ENCODE measurements around the gene BARHL1. TPM values are rescaled to one million over a fixed set of nuclear protein-coding genes. Genes with fewer than 3 reads are reported as not detected.

BARHL1 gene
- polyA plus RNA-seq, 2 of the 4 experiments (the other 2 are of a cell fraction) = not detected

- 90% methylated on average over 61 of the region's 74 CpGs for WGBS (ENCODE audit: missing lambda C conversion rate)
- no peak for ATAC-seq
- no peak for DNase-seq (ENCODE audit: low read depth in 1 of 2, low spot score in 1 of 2)
- H3K4me1 ChIP-seq = peaks cover 16% of the 10 kb centered on the region; the same call in 1 of the 3 replicates
- no peak overlapping the region for H3K4me3 ChIP-seq
- TF ChIP-seq MAX (IDR thresholded peaks at IDR 0.05) = no peak
- TF ChIP-seq REST (IDR thresholded peaks at IDR 0.05) = no peak
- TF ChIP-seq HOXB13 (CRISPR knock-in tag; IDR thresholded peaks at IDR 0.05; ENCODE audit: low read depth) = no peak
- TF ChIP-seq HEYL (CRISPR knock-in tag; IDR thresholded peaks at IDR 0.05) = no peak
- TF ChIP-seq SREBF2 (IDR thresholded peaks at IDR 0.05) = no peak
- no peak for TF ChIP-seq GATA3 (IDR thresholded peaks at IDR 0.05; ENCODE audit: borderline replicate concordance)
- no peak for TF ChIP-seq HOXA7 (CRISPR knock-in tag; IDR thresholded peaks at IDR 0.05)
- no peak for TF ChIP-seq JUN (IDR thresholded peaks at IDR 0.05)
- no peak for TF ChIP-seq MAZ (IDR thresholded peaks at IDR 0.05; ENCODE audit: borderline replicate concordance, low read depth, low read length)
- H3K4me2 ChIP-seq = no peak overlapping the region
- H3K9me3 ChIP-seq = no peaks in the 10 kb centered on the region
- no peak overlapping the region for H3K27ac ChIP-seq
- ChIA-PET POLR2A (no interaction called here), CTCF (interaction anchor here (0.6 to 2.3 kb wide), 2 partner anchors 12 to 82 kb away, joined by 3 to 11 read pairs; no protein-coding TSS in a partner anchor)
- FAIRE-seq = no peak
These were observed 4.6 kb downstream of the BARHL1 start for GRCh38 chr9:132586830-132587591.

DNA sequence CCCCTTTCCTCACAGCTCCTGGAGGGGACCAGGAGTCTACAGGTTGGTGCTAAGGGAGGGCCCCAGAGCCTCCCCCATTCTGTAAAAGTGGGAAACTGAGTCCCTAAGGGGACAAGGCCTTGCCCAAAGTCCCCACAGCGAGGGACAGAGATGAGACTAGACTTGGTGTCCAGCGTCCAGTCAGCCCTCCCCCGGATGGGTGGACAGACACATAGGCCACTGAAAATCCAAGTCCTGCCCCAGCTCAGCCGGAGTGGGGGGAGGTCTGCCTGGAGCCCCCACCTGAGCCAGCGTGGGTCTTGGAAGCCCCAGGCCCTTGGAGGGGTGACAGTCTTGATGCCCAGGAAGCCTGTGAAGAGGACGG, 5.2 kb downstream of the BARHL1 start:
- Histone ChIP-seq H3K9me3 (no peaks in the 10 kb centered on the region), H3K4me2 (no peak overlapping the region), H3K27ac (no peak overlapping the region), H3K4me1 (peaks cover 16% of the 10 kb centered on the region; the same call in 1 of the 3 replicates), H3K4me3 (no peak overlapping the region)
- FAIRE-seq (no peak), DNase-seq (ENCODE audit: low read depth in 1 of 2, low spot score in 1 of 2) (no peak), ATAC-seq (no peak)
- CTCF ChIA-PET = interaction anchor here (2.3 kb wide), 1 partner anchor 12 kb away, joined by 11 read pairs; no protein-coding TSS in a partner anchor
- WGBS (ENCODE audit: missing lambda C conversion rate) = 67% methylated on average over 3 of the region's 6 CpGs
- TF ChIP-seq KDM5A (IDR thresholded peaks at IDR 0.05) (no peak), CEBPB (IDR thresholded peaks at IDR 0.05) (no peak), JUN (IDR thresholded peaks at IDR 0.05) (no peak), CHD2 (IDR thresholded peaks at IDR 0.05; ENCODE audit: low read length, partially characterized antibody) (no peak), BCL3 (IDR thresholded peaks at IDR 0.05) (no peak), FOXS1 (CRISPR knock-in tag; IDR thresholded peaks at IDR 0.05) (no peak), NR3C1 (IDR thresholded peaks at IDR 0.05) (no peak), SMC3 (IDR thresholded peaks at IDR 0.05) (no peak), EHMT2 (IDR thresholded peaks at IDR 0.05; ENCODE audit: low read depth) (no peak), NPAS2 (CRISPR knock-in tag; IDR thresholded peaks at IDR 0.05; ENCODE audit: borderline replicate concordance) (no peak), USF2 (IDR thresholded peaks at IDR 0.05) (no peak), GATA3 (IDR thresholded peaks at IDR 0.05; ENCODE audit: borderline replicate concordance) (no peak), RFX5 (IDR thresholded peaks at IDR 0.05) (no peak)
- TF ChIP-seq, protein P1, sequence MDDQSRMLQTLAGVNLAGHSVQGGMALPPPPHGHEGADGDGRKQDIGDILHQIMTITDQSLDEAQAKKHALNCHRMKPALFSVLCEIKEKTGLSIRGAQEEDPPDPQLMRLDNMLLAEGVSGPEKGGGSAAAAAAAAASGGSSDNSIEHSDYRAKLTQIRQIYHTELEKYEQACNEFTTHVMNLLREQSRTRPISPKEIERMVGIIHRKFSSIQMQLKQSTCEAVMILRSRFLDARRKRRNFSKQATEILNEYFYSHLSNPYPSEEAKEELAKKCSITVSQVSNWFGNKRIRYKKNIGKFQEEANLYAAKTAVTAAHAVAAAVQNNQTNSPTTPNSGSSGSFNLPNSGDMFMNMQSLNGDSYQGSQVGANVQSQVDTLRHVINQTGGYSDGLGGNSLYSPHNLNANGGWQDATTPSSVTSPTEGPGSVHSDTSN (IDR thresholded peaks at IDR 0.05) = no peak
- TF ChIP-seq, protein P2, sequence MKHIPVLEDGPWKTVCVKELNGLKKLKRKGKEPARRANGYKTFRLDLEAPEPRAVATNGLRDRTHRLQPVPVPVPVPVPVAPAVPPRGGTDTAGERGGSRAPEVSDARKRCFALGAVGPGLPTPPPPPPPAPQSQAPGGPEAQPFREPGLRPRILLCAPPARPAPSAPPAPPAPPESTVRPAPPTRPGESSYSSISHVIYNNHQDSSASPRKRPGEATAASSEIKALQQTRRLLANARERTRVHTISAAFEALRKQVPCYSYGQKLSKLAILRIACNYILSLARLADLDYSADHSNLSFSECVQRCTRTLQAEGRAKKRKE (CRISPR knock-in tag; IDR thresholded peaks at IDR 0.05; ENCODE audit: low read depth) = no peak
- POLR2A ChIA-PET = no interaction called here
